ENCODE data around the gene RIOX2.

DNA sequence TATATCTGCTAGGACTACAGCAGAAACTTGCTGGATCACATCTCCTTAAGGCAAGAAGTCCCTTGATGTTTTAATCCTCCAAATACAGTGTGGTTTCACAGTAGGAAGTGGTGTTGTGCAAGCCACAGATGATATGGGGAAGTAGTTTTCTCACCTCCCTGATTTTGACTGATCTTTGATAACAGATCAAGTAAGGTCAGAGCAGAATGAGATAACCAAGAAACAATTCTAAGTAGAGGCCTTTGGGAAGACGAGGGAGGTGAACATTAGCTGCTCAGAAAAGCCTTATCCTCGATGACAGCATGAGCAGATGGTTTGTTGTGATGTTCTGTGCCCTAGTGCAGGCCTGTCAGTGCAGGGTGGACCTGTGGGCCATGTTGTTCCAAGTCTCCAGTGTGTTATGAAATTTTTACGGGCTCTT, 61.3 kb downstream of the RIOX2 start:
- TF ChIP-seq, protein P1, sequence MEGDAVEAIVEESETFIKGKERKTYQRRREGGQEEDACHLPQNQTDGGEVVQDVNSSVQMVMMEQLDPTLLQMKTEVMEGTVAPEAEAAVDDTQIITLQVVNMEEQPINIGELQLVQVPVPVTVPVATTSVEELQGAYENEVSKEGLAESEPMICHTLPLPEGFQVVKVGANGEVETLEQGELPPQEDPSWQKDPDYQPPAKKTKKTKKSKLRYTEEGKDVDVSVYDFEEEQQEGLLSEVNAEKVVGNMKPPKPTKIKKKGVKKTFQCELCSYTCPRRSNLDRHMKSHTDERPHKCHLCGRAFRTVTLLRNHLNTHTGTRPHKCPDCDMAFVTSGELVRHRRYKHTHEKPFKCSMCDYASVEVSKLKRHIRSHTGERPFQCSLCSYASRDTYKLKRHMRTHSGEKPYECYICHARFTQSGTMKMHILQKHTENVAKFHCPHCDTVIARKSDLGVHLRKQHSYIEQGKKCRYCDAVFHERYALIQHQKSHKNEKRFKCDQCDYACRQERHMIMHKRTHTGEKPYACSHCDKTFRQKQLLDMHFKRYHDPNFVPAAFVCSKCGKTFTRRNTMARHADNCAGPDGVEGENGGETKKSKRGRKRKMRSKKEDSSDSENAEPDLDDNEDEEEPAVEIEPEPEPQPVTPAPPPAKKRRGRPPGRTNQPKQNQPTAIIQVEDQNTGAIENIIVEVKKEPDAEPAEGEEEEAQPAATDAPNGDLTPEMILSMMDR (IDR thresholded peaks at IDR 0.05; ENCODE audit: low read length), result no peak
- TF ChIP-seq EZH2phosphoT487 (IDR thresholded peaks at IDR 0.05; ENCODE audit: low read length), result no peak
